CD4-positive, alpha-beta T cell treated with Interleukin-4 for 1 hour (primary cell): Measurements from ENCODE around the gene MORN1.
A peak's percentile ranks its signal among the peaks of the same experiment; 100 is the strongest.

Source experiments
- DNase-seq, 2 donors: peaks; one replicate each; pipeline ENCODE4 v3.0.0-alpha.2; 2020 to 2022

The MORN1 gene

DNA sequence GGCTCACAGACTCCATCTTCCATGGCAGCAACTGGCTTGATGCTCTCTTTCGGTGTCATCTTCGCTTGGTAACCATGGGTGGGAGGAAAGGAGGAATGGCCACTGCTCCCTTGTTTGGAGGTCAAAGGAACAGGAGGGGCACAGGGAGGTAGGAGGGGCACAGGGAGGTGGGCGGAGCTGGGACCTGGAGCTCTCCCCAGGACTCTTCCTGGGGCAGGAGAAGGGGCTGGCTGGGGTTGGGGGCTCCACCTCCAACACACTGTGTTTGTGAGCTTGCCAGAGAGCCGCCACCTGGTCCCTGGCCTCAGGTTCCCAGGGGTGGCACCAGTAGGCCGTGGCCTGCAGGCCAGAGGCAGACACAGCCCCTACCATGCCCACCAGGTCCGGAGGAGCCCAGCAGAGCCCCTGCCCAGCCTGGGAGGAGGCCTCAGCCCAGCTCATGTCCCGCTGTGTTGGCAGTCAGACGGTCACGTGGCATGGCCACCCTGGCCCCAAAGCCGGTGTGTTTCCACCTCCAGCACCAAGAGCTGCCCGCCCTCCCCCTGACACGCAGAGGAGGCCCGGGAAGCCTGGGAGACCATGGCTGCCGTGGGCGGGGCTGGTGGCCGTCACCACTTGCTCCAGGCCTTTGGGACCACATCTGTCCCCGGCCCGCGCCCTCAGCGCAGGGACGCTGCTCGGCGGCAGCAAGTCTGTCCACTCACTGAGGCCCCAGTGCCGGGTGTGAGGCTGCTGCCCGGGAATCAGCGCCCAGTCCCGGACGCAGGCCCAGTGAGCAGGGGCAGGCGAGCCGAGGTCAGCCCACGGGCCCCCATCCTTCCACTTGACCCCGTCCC is 73.9 kb downstream of the MORN1 start:
- DNase-seq, result no peak

DNA sequence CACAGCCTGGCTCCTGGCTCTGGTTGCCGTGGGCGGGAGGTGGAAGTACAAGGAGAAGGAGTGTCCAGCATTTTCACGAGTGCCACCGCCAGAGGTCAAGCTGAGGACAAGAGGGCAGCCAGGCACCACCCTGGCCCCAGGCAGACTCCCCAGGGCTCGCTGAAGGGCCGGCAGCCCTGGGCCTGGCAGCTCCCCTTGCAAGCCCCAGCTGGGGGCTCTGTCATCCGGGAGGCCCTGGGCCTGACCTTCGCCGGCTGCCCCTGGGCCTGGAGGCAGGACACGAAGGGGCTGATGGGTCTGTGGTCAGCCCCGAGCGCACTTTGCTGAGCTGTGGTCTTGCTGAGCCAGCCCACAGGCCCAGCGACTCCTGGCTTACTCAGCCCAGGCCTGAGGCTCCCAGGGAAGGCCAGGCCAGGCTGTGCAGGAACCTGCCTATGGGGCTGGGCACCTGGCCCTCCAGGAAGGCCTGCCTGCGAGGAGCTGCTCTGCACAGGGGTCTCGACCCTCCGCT is 74.8 kb downstream of the MORN1 start:
- DNase-seq, result no peak

DNA sequence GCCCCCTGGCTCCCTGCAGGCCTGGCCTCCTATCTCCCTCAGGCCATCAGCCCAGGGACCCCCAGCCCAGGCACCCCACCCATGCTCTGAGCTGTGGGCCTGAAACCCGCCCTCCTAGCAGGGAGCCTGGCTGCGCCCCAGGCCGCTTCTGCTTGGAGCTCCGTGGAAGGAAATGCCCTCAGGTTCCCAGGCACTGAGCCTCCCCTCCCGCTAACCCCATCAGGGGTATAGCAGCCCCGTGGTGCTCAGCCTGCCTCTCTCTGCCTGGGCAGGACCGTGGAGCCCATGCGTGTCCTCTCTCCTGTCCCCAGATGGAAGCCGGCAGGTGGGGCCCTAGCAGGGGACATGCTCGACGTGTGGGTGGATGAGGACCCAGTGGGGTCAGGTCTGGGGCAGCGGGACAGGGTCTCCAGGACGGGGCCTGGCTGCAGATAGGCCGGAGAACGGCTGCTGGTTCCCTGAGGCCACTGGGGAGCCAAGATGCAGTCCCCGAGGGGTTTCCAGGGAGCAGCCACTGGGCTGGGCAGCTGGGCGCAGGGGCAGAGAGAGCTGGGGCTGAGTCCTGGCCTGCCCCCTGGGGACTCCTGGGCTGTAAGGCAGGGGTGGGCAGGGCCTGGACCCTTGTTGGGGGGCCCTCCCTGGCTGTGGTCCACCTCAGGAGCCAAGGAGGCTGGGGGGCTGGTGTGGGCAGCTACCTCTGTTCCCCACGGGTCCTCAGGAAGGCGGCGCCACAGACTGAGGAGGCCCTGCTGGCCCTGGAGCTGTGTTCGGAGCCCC is 75.5 kb downstream of the MORN1 start:
- no peak for DNase-seq

DNA sequence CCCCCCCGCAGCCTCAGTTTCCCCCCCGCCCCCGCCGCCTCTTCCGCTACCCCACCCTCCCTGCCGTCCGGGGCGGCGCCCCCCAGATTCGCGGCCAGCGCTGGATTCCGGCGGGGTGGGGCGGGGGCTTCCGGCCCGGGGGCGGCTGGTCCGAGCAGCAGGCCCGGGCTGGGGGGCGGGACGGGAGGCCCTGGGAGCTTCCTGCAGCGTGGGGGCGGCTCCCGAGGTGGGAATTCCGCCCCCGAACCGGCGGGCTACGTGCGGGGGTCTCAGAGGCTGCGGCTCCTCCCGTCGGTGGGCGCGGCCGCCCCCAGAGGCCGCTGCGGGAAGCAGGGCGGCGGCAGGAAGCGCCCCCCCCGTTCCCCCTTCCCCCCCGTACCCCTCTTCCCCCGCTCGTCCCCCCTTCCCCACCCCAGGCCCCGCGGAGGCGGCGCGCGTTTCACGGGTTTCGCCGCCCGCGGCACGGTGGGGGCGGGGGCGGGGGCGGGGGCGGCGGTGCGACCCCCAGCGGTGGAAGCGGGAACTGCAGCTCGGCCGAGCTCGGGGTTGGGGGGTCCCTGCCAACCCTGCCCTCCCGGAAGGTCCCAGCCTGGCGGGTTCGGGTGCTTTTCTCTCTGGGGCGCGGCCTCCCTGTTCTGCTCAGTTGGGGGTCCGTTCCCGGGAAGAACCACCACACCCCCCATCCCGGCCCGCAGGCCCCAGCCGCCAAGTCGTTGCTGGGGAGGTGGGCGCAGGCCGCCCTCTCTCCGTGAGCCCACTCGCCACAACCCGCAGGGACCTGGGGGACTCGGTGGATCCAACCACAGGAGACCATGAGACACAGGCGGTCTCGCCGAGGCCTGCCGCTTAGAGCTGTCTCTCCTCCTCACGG is 76.3 kb downstream of the MORN1 start:
- peak; percentile 73 to 75 for DNase-seq

DNA sequence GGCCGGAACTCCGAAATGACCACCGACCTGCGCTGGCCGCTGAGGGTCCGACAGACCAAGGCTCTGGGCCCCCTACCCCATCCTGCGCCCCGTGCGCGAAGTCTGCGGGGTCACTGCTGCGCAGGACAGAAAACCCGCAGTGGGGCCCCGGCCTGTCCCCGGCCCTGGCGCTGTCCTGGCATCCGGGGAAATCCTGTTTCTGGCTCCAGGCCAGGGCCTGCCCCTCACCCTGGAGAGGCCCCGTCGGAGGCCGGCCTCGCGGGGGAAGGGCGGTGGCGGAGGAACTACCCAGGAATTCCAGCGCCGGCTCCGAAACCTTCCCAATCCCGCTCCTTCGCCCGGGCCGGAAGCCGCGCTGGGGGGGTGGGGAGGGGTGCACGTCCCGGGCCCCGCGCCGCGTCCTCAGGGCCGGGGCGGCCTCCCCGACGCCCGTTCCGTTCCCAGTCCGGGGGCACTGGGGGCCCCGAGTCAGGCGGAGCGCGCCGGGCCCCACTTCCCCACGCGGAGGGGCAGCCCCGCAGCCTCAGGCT is 77.0 kb downstream of the MORN1 start:
- peak in 1 of 2 donors; percentile 34 for DNase-seq

DNA sequence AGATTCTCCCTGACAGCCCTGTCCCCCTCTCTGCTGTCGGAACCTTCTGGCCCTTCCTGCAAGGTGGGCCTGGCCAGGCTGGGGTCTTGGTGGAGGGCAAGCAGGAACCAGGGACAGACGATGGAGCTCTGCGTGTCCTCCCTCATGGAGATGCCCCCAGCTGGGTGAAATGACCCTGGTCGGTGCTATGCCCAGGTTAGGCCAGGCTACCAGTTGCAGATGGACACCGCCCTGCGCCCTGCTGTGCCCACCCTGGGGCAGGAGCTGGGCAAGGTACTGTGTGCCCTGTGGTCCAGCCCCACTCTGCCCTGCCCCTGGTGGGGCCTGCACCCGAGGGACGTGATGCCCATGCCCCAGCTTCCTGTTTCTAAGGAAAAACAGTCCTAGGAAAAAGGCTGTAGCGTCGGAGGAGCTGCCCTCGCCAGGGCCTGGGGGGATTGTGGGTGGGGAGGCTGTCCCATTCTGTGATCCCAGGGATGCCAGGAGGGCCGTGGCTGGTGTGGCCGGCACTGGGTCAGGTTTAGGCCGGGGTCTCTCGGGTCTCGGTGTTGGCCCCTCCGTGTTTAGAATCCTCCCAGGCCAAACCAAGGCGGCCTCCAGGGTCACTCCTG is 77.6 kb downstream of the MORN1 start:
- no peak for DNase-seq

DNA sequence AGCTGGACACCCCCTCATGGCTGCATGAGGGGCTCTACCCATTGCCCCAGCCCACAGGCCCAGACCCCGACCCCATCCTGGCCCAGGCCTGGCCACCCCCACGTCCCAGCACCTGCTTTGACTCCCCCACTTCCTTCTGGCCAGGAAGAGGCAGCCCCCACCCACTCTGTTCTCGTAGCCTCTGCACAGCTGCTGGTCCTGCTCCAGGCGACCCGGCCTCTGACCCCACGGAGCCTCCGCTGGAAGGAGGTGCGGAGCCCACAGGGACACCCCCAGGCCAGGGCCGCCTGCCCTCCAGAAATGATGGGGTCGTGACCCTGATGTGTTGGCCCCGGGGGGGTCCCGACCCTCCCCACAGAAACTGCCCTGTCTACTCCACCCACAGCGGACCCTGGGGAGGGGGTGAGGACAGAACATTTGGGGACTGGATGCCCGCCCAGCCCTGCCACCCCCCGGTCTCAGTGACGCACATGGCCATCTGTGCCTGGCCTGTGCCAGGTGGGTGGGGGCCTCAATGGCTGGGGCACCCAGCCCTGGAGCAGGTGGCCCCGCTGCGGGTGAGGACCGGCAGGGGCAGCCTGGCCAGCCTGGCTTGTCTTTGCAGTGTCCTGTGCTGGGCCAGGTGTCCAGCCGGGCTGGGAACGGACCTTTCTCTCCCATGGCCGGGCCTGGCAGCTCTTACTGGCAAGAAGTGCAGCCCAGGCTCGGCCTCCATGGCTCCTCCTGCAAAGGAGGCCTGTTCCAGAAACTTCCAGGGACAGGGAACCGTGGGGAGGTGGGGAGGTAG is 78.6 kb downstream of the MORN1 start:
- DNase-seq, result no peak

DNA sequence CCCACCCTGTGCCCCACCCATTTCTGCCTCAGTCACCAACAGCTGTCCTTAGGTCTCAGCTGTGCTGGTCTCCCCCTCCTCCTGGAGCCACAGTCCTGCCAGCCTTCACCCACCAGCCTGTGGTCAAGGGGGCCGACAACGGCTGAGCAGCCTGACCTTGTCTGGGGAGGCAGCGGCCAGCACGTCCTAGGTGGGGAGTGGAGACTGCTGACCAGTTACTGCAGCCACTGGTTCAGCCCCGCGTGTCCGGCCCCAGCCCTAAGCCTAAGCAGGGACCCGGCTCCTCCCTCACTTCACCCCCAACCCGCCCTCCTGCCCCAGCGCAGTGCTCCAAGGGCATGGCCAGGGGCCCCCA is 79.2 kb downstream of the MORN1 start:
- DNase-seq, result no peak

DNA sequence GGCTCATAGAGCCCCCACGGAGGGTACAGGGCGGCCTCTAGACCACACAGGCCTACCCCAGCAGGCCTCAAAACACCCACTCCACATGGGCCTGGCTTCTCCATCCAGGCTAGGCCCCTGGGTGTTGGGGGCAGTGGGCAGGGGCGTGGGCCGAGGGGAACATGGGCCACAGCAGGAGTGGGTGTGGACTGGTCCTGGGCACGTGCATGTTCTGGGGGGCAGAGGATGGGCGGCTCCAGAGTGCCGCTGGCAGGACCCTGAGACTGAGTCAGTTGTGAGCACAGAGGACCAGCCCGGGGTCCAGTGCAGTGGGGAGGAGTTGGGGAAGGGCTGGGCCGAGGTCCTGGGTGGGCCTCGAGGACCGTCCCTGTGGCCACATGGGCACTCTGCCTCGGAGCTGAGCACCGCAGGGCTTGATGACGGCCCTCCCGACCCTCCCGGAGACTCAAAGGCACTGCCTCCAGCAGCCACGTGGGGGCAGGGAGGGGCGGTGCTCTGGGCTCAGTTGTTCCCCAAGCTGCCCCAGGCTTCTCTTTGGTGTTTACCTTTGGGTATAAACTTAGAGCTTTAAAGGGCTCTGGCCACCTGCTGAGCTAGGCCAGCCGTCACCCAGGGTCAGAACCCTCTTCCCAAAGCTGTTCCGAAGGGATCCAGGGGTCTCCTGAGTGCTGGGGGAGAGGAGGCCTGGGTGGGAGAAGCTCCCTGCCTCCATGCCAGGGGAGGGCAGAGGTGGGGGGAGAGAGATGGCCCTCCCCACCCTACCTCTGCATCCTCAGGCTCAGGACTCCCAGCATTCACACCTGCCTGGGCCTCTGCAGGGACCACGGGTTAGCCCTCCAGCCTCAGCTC is 79.9 kb downstream of the MORN1 start:
- DNase-seq, result peak; percentile 62 to 69

DNA sequence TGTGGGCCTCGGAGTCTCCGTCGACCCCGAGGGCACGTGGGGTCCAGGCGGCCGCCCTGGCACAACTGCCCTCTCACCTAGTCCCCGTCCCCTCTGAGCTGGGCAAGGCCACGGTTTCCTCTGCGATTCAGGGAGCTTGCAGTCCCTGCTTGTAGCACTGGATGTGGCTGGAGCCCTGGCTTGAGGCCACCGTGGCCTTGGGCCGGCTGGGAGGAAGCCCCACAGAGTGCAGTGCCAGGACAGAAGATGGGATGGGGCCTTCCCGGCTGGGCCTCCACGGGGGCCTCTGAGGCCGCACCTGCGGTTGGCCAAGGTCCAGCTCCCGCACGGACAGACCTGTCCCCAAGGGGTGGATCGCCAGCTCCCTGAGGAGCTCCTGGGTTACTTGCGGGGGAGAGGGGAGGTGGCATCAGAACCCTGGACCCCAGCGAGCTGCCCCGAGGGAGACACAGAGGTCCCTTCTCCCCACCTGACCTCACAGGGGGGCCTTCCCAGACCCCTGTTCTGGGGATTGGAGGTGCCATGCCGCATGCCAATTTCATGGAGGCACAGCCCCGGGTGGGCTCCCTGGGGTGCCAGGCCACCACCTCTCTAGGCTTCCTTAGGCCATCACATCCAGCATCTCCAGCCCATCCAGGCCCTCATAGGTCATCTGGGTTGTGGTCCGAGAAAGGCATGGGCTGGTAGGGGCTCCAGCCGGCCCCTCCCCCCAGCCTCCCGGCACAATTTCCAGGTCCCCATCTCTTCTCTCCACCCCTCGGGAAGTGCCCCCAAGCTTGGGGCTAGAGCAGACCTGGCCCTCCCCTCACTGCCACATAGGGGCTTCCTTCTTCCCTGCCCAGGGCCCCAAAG is 80.8 kb downstream of the MORN1 start:
- DNase-seq, result no peak

DNA sequence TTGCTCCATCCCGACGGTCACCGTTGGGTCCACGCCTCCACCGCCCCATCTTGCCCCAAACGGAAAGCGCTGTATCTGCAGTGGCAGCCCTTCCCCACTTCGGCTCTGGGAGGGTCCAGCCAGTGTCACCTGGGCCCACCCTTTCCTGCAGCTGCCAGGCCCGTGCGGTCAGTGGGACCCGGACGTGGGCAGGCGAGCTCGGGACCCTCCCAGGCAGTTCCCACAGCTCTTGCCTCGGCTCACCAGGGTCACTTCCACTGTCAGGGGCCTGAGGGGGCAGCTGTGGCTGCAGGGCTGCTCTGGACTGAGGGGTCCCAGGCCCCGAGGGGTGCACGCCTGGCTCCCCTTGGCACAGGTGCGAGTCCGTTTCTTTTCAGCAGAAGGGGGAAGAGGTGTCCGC is 82.5 kb downstream of the MORN1 start:
- DNase-seq, result no peak

DNA sequence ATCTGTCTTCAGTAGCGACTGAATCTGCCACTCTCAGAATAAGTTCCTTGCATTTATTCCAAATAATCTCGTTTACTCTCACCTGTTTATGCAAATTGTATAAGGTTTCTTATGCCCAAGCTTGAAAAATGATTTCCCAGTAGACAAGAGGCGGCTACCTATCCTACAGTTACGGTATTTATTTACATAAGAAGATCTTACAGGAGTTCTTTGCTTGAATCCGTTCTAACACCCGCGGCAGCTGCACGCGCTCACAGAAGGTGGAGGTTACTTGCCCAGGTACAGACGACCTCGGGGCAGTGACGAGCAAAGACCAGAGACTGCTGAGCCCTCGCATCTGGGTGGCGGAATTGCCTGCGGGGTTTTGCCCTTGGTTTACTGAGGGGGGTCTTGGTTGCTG is 83.4 kb downstream of the MORN1 start:
- no peak for DNase-seq

DNA sequence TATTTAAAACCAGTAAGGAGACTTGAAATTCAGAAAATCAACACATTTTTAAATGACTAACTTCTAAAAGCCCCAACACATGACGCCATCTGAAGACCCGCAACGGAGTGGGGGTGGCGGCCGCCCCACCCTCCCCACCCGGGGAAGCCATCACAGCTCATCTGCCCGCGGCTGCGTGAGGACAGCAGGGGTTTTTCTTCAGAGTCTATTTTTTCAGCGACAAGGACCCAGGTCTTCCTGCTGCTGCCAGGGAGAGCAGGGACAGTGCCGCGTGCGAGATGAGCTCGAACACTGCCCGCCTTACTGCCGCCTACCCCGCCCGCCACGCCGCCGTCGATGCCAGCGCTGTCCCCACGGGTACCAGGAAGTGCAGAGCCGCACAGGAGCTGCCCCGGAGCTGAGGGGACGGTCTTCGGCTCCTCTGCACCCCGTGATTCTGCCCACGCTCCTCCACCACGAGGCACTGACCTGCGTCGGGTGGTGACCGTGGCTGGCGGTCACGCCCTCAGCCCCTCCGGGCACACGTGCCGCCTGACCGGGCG is 84.2 kb downstream of the MORN1 start:
- DNase-seq, result no peak

DNA sequence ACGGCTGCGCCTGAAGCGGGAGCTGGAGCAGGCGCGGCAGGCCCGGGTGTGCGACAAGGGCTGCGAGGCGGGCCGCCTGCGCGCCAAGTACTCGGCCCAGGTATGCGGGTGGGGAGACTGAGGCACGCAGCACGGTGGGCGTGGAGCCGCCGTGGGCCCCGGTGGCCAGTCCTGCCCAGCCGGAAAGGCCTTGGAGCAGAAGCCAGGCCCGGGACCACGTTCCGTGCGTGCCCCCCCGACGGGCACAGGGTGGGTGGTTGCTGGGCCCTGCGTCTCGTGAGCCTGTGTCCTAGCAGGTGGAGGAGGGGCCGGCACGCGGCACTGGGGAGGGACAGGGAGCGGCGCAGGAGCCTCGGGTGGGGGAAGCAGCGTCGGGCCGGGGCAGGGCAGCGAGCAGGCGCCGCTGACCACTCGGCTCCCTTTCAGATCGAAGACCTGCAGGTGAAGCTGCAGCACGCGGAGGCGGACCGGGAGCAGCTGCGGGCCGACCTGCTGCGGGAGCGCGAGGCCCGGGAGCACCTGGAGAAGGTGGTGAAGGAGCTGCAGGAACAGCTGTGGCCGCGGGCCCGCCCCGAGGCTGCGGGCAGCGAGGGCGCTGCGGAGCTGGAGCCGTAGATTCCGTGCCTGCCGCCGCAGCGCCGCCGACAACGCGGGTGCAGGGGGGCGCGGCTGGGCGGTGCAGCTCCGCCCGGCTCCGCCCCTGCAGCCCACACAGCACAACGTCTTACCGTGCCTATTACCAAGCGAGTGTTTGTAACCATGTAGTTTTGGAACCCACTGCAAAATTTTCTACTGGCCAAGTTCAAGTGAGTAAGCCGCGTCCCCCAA is 85.0 kb downstream of the MORN1 start:
- no peak for DNase-seq

DNA sequence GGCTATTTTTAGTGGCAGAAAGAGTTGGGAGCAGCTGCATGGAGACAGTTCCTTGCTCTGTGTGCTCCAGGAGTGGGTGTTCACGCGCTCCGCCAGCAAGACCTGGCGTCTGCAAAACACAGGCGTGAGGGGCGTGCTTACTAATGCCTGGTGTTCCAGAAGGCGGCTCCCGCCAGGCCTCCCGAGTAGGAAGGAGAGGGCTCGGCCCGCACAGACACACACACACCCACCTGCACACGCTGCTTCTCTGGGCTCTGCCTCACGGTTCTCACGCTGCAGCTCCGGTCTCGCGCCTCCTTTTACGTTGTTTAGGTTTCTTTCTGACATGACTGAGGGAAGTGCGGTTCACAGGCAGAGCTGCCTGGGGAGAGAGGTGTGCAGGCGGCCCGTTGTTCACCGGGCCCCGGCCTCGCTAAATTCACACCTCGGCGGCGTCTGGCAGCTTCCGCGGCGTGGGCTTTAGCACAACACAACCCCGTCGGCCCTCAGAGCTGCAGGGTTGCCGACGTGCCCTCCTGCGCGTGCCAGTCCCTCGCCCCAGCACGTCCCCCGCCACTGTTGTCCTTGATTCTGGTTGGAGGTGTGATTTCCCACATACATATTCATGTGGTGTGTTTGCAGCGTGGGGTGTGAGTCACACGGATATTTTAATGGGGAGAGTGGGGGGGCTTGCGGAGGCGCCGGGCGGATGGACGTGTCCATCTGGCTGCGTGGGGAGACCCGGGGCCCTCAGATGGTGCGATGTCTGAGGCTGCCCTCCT is 86.3 kb downstream of the MORN1 start:
- DNase-seq, result peak in 1 of 2 donors; percentile 38

DNA sequence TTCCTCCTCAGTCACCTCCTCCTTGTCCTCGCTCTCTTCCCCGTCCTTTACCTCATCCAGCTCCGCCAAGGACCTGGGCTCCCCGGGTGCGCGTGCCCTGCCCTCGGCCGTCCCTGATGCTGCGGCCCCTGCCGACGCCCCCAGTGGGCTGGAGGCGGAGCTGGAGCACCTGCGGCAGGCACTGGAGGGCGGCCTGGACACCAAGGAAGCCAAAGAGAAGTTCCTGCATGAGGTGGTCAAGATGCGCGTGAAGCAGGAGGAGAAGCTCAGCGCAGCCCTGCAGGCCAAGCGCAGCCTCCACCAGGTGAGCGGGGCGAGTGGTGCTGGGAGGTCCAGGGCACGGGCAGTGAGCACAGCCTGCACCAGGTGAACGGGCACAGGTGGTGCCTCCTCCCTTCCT is 87.1 kb downstream of the MORN1 start:
- DNase-seq, result no peak

DNA sequence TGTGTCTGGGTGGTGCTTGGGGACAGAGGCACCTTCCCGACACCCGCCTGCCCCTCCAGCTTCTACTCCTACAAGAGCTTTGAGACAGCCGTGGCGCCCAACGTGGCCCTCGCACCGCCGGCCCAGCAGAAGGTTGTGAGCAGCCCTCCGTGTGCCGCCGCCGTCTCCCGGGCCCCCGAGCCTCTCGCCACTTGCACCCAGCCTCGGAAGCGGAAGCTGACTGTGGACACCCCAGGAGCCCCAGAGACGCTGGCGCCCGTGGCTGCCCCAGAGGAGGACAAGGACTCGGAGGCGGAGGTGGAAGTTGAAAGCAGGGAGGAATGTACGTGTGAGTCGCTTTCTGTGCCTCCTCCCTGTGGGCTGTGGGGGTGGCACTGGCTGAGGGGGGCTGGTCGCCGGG is 87.6 kb downstream of the MORN1 start:
- DNase-seq, result no peak
